GM19324 (cell line): ENCODE results near the gene IL17RB.
A peak's percentile ranks its signal among the peaks of the same experiment; 100 is the strongest.

Experiments
- ATAC-seq: cut with Tn5 transposase; IDR thresholded peaks from one replicate; pipeline ENCODE4 v1.9.1; 2021; ENCODE audit warnings: mild to moderate bottlenecking, moderate library complexity; ENCODE audit not compliant: unreplicated experiment, low FRiP score

Gene IL17RB

DNA sequence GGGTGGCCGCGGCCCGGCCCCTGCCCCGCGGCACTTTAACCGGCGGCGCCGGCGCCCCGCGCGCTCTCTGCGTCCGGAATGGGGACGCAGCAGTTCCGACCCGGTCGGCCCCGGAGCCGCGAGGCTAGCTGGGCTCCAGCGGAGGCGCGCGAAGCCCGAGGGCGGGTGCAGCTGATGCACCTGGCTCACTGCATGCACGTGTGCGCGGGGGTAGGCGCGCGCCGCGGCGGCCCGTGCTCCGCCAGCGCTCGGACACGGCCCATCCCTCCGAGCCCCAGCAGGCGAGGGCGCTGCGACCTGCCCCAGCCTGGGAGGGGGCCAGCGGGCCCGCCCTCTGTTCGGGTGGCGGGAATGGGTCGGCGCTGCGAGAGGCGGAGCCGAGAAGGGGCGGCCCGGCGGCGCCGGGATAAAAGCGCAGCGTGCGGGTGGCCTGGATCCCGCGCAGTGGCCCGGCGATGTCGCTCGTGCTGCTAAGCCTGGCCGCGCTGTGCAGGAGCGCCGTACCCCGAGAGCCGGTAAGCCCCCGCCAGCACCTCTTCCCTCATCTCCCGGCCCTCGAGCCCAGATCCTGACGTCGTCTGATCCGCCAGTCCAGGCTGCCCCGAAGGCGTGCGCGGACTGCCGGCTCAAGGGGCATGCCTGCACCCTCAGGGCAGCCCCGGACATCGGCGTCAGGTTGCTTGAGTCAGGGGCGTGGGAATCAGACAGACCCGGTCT is at the start of gene IL17RB, which contains the start of gene CHDH:
TSS of gene IL17RB (plus strand) at position 435 of the 717 bp plus-strand sequence. CDS start at position 456, 21 bp downstream.
TSS of gene CHDH (minus strand) at position 286 of the 717 bp plus-strand sequence. CDS start 22,411 bp downstream, outside the sequence.
- peak; percentile 55 for ATAC-seq

DNA sequence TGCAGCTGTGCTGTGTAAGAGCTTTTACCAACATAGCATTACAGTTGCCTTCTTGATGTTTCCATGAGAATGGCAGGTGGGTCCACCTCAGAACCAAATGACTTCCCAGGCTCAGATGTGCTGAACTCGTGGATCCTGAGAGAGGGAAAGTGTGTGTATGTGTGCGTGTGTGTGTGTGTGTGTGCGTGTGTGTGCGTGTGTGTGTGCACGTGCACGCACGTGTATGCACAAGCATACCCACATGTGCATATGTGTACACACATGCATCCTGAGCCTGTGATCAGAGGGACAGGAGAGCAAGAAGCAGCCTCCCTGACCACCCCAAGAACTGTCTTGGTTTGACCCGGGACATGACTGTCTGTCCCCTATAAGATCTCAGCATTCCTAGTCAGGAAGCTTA is 48.2 kb upstream of the IL17RB start:
- no peak for ATAC-seq

DNA sequence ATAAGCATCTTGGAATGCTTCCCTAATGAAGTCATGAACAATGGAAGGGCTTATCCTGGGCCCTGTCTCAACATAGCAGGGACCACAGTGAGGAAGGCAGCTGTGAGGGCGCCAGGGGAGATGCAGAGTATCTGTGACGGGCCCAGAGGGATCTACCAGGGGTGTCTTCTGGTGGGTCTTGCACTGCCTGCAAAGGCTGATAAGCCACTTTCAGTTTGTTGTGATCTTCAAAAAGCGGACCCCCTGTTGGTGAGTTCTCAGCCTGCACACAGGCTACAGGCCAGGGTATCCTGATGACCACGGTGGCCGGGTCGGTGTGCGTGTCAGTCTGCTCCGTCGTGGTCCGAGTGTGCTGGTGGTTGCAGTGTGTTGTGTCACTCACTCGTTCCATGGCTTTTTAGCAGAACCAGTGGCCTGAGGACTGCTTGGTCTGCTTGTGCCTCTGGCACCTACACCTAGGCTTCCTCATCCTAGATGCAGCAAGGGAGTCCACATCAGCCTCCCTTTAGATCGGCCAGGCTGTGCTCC is 47.0 kb upstream of the IL17RB start:
- ATAC-seq, result no peak

DNA sequence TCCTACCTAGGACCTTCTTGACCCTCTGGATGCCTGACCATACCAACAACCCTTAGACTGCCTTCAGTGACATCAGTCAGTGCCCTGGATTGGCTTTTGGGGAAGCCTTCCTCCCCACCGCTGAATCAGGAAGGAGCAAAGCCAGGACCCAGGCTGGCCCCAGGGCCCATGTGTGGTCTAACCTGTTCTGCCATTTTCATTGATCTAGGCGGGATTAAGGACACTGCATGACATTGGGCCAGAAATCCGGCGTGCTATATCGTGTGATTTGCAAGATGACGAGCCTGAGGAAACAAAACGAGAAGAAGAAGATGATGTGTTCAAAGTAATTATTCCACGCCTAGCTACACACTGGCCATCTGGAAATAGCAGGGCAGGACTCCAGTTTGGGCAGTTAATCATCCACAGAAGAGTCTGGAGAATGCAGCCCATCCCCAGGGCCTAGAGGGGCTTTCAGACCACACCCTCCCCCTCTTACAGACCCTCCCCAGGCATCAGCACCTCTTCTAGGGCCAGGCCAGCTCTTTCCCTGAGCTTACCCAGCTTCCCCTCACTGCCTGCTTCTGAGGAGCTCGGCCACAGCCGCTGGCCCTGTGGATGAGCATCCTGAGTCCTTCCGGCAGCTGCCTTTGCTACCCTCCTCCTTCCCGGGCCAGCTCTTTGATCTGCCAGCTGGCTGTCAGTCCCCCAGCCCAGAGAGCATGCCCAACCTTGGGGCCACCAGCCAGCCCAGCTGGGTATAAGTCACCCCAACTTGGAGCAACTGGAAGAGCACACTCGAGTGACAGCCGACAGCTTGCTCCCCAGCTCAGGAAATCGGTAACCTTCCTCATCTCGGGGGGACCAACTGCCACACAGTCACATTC is 46.1 kb upstream of the IL17RB start:
- ATAC-seq, result no peak

- ATAC-seq, result no peak
These were observed 45.0 kb upstream of the IL17RB start for GRCh38 chr3:53801319-53801718.

GRCh38 chr3:53802256-53802880 is 44.0 kb upstream of the IL17RB start:
- no peak for ATAC-seq

DNA sequence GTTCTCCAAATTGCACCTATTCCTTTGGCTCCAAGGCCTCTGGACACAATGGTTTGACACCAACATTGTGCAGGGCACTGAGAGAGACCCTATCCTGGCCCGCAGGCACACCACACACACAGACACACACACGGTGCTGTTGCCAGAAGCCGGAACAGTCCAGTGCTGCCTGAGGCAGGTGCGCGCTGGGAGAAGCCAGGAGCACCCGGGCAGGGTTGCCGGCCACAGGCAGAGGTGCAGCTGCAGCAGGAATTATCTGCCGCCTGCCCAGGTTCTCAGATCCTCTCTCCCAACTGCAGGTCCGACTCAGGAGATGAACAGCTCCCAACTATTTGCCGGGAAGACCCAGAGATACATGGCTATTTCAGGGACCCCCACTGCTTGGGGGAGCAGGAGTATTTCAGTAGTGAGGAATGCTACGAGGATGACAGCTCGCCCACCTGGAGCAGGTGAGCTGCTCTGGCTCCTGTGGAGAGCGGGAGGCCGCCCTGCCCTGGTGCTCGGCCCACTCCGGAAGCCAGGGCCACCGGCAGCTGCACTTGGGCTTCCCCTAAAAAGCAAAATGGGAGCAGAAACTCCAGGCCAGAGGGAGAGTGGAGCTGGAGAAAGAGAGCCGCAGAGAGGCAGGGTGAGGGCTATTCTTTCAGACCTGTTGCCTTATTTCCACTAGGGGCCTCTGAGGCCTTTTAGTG is 43.1 kb upstream of the IL17RB start:
- ATAC-seq, result no peak

- no peak for ATAC-seq
These were observed 42.3 kb upstream of the IL17RB start for GRCh38 chr3:53803816-53804695.

- ATAC-seq, result peak; percentile 57
These were observed 41.5 kb upstream of the IL17RB start for GRCh38 chr3:53804697-53805462.

DNA sequence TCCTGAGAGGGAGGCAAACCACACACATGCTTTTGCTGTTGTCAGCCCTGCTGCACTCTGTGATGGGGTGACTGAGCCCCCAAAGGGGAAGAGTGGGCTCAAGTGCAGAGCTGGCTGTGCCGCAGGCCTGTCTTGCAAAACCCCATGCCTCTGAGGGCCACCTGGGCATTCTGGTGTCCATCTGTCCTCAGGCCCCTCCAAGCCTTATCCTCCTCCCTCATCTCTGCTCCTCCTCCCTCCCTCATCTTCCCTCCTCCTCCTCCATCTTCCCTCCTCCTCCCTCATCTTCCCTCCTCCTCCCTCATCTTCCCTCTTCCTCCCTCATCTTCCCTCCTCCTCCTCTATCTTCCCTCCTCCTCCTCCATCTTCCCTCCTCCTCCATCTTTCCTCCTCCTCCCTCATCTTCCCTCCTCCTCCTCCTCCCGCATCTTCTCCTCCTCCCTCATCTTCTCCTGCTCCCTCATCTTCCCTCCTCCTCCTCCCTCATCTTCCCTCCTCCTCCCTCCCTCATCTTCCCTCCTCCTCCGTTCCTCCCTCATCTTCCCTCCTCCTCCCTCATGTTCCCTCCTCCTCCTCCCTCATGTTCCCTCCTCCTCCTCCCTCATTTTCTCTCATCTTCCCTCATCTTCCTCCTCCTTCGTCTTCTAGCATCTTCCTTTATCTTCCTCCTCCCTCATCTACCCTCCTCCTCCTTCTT is 40.8 kb upstream of the IL17RB start:
- no peak for ATAC-seq

DNA sequence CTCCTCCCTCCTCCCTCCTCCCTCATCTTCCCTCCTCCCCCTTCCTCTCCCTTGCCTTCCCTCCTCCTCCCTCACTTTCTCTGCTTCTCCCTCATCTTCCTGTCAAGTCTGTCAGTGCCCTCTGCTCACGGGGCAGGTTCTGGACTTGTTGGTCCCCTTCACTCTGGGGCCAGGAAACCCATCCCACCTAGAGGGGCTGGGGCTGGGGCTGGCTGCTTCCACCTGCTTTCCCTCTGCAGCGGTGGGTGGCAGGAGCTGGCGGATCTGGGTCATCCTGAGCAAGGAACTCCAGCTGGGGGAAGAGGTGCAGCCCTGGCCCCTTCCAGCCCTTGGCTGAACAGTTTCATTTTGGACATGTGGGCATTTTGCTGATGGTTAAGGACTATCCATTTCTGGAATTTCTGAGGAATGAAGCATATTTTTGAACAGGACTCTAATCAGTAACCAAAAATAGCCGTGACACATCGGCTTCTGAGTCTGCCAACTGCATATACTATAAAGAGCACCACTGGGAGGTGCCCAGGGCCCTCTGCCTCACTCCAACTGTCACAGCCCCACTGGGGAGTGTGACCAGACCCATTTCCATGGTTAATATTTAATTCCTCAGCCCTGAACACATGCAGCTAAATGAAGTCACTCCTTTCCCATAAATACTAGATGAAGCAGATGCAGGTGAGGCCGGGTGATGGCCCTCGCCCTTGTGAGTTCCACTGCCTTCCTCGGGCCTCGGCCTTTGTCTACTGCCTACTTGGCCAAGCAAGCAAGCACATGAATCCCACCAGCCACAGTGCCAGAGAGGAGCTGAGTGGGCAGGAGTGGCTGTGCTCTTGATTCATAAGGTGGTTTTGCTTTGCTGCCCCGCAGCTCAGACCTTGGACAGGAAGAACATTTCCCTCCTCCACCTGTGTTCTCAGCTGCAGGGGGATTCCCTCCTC is 39.9 kb upstream of the IL17RB start:
- ATAC-seq, result no peak

DNA sequence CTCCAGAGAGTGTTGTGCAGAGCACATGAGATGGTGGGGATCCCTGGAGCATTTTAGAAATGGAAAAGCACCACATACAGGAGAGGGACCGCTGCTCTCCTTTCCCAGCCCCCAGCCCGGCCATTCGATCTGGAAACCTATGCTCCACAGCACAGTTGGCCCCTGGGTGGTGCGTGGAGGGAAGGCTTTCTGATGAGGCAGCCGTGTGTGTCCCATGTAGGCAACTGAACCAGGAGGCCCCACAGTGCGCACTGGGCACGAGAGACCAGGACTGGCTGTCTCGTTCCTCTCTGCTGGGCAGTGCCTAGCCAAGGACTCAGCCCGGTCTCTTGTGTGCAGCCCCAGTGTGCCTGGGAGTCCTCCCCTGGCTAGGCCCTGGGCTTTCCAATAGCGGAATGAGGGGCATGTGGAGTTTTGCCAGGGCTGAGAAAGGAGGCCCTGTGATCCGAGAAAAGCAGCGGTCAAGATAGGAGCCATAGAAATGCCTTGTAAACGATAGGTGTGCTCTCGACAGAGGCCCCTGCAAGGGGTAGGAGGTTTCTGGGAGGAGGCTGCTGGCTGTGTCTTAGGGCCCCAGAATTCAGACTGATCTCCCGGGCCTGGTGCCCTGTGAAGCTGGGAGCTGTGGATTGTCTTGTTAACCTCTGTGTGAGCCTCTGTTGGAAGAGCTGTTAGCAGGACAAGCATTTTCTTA is 39.1 kb upstream of the IL17RB start:
- ATAC-seq, result no peak

GRCh38 chr3:53808496-53808895 is 37.9 kb upstream of the IL17RB start:
- no peak for ATAC-seq

DNA sequence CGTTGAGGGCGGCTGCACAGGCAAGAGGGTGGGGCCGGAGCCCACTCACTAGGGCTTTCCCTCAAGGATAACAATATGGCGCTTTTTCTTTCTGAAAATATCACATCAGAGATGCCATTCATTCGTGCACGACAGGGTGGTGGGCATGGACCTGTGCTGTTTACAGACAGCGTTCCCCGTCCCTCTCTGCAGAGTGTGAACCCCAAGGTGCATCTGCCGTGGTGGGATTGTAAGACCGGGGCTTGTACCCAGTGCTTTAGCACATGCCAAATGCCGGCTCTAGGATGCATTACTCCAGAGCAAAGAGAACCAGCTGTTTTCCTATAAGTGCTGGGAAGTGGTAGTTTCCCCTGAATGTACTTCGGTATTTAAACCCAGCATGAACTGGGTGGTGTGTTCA is 37.1 kb upstream of the IL17RB start:
- ATAC-seq, result no peak

DNA sequence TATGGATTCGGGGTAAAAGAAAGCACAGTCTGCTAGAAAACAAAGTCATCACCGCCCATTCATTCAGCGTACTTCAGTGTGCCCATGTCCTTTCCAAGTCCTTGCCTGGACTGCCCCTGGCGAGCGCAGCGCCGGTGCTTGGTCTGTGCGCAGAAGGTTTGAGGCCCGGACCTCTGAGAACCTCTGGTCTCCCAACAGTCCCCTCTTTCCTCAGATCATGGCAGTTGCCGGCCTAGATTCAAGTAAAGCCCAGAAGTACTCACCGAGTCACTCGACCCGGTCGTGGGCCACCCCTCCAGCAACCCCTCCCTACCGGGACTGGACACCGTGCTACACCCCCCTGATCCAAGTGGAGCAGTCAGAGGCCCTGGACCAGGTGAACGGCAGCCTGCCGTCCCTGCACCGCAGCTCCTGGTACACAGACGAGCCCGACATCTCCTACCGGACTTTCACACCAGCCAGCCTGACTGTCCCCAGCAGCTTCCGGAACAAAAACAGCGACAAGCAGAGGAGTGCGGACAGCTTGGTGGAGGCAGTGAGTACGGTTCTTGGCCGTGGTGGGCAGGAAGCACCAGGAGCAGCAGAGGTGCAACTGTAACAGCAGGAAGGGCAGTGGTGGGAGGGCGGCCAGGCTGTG is 36.5 kb upstream of the IL17RB start:
- ATAC-seq, result no peak
